ENCODE measurements around the gene ZAP70.

DNA sequence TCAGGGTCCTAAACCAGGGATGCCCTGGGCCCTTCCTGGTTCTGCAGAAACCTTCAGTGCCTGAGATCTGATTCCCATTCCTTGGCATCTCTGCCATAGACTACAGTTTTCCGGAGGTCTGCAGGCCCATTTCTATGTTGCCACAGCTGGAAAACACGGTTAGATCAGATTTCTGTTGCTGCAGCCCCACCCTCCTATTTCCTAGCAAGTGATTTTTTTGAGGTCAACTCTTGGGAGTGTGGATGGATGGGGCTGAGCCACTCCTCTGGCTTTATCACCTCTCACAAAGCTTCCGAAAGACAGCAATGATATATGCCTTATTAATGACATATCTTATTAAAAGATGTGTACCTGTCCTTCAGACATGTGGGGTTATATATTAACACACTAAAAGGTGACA lies 56.3 kb downstream of the ZAP70 start:
- TF ChIP-seq NFRKB (IDR thresholded peaks at IDR 0.05) (no peak), ARNT (IDR thresholded peaks at IDR 0.05) (no peak), FOXA1 (IDR thresholded peaks at IDR 0.05) (no peak), ELF4 (IDR thresholded peaks at IDR 0.05) (no peak), L3MBTL2 (conservative IDR thresholded peaks at IDR 0.05) (no peak), TARDBP (IDR thresholded peaks at IDR 0.05) (no peak), ZNF384 (IDR thresholded peaks at IDR 0.05) (no peak), BHLHE40 (IDR thresholded peaks at IDR 0.05; ENCODE audit: borderline replicate concordance) (no peak), SP1 (IDR thresholded peaks at IDR 0.05) (no peak), FOXK2 (IDR thresholded peaks at IDR 0.05) (no peak), FOXM1 (IDR thresholded peaks at IDR 0.05; ENCODE audit: borderline replicate concordance) (no peak), SUZ12 (IDR thresholded peaks at IDR 0.05) (no peak), HDGF (IDR thresholded peaks at IDR 0.05; ENCODE audit: borderline replicate concordance) (no peak)

Data from HEK293T (cell line).